ENCODE data around the gene AJAP1. TPM values are rescaled to one million over a fixed set of nuclear protein-coding genes. Genes with fewer than 3 reads are reported as not detected.

The AJAP1 gene
- polyA plus RNA-seq, 1 donor from 2014 or later, result 7.9 TPM

DNA sequence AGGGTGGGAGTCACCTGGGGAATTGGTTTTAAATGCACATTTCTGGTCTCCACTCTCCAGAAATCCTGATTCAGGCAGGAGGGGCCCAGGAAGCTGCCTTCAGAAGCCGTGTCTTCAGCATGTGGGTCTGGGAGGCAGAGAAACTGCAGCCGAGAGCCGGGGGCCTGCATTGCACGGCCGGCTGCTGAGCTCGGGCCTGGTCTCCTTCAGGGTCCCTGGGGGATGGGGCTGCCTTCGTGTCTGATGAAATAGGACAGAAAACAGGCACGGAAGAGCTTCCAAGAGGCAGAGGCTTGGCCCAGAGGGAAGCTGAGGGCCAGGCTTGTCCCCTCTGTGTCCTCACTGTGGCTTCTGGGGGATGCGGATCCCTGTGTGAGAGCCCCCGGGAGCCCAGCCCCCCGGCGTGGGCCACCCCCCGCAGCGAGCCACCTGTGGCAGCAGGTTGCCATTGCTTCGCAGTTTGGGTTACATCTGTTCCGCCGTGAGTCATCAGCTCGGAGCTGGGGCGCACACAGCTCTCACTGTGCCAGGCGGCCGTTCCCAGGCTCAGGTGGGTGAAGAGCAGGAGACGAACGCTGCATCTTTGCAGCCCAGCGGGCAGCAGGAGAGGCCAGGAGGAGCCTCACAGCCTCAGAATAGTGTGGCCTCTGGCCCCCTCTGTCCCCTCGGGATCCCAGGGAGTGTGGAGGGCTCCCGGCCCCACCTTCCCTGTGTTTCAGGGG, 72.4 kb downstream of the AJAP1 start:
- no peaks in the 10 kb centered on the region for H3K36me3 ChIP-seq (ENCODE audit: insufficient read depth, low read length)
- H3K79me2 ChIP-seq (replicated peaks; ENCODE audit: insufficient read depth, low read length), result no peaks in the 10 kb centered on the region
- H3K9me2 ChIP-seq (ENCODE audit: insufficient read depth, low read length), result no peaks in the 10 kb centered on the region
- H3K27ac ChIP-seq (ENCODE audit: low read length), result no peak overlapping the region
- H4K20me1 ChIP-seq (ENCODE audit: insufficient read depth), result no peaks in the 10 kb centered on the region
- H3K9ac ChIP-seq (ENCODE audit: low read length), result no peak overlapping the region
- TF ChIP-seq EZH2 (IDR thresholded peaks at IDR 0.05; ENCODE audit: borderline replicate concordance, insufficient read depth, low read length, poor library complexity, severe bottlenecking) (no peak), MXI1 (conservative IDR thresholded peaks at IDR 0.05; ENCODE audit: poor library complexity, severe bottlenecking) (no peak), POLR2AphosphoS5 (IDR thresholded peaks at IDR 0.05) (no peak), EP300 (conservative IDR thresholded peaks at IDR 0.05; ENCODE audit: poor library complexity, severe bottlenecking) (no peak), RAD21 (conservative IDR thresholded peaks at IDR 0.05) (no peak), TAF1 (IDR thresholded peaks at IDR 0.05; ENCODE audit: low read depth) (no peak)
- TF ChIP-seq, protein P1, sequence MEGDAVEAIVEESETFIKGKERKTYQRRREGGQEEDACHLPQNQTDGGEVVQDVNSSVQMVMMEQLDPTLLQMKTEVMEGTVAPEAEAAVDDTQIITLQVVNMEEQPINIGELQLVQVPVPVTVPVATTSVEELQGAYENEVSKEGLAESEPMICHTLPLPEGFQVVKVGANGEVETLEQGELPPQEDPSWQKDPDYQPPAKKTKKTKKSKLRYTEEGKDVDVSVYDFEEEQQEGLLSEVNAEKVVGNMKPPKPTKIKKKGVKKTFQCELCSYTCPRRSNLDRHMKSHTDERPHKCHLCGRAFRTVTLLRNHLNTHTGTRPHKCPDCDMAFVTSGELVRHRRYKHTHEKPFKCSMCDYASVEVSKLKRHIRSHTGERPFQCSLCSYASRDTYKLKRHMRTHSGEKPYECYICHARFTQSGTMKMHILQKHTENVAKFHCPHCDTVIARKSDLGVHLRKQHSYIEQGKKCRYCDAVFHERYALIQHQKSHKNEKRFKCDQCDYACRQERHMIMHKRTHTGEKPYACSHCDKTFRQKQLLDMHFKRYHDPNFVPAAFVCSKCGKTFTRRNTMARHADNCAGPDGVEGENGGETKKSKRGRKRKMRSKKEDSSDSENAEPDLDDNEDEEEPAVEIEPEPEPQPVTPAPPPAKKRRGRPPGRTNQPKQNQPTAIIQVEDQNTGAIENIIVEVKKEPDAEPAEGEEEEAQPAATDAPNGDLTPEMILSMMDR (IDR thresholded peaks at IDR 0.05; ENCODE audit: poor library complexity, severe bottlenecking), result no peak
- TF ChIP-seq, protein P2, sequence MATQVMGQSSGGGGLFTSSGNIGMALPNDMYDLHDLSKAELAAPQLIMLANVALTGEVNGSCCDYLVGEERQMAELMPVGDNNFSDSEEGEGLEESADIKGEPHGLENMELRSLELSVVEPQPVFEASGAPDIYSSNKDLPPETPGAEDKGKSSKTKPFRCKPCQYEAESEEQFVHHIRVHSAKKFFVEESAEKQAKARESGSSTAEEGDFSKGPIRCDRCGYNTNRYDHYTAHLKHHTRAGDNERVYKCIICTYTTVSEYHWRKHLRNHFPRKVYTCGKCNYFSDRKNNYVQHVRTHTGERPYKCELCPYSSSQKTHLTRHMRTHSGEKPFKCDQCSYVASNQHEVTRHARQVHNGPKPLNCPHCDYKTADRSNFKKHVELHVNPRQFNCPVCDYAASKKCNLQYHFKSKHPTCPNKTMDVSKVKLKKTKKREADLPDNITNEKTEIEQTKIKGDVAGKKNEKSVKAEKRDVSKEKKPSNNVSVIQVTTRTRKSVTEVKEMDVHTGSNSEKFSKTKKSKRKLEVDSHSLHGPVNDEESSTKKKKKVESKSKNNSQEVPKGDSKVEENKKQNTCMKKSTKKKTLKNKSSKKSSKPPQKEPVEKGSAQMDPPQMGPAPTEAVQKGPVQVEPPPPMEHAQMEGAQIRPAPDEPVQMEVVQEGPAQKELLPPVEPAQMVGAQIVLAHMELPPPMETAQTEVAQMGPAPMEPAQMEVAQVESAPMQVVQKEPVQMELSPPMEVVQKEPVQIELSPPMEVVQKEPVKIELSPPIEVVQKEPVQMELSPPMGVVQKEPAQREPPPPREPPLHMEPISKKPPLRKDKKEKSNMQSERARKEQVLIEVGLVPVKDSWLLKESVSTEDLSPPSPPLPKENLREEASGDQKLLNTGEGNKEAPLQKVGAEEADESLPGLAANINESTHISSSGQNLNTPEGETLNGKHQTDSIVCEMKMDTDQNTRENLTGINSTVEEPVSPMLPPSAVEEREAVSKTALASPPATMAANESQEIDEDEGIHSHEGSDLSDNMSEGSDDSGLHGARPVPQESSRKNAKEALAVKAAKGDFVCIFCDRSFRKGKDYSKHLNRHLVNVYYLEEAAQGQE (IDR thresholded peaks at IDR 0.05; ENCODE audit: borderline replicate concordance), result no peak
- H2AFZ ChIP-seq (ENCODE audit: low read depth, low read length), result no peak overlapping the region
- H3F3A ChIP-seq (ENCODE audit: insufficient read depth, low read length, poor library complexity, severe bottlenecking), result no peaks in the 10 kb centered on the region
- H3K27me3 ChIP-seq (ENCODE audit: insufficient read depth, low read depth, low read length), result no peaks in the 10 kb centered on the region
- no peaks in the 10 kb centered on the region for H3K9me3 ChIP-seq (ENCODE audit: low read length)
- no peak overlapping the region for H3K4me3 ChIP-seq (ENCODE audit: low read length)
- no peak overlapping the region for H3K4me2 ChIP-seq (ENCODE audit: low read length)

DNA sequence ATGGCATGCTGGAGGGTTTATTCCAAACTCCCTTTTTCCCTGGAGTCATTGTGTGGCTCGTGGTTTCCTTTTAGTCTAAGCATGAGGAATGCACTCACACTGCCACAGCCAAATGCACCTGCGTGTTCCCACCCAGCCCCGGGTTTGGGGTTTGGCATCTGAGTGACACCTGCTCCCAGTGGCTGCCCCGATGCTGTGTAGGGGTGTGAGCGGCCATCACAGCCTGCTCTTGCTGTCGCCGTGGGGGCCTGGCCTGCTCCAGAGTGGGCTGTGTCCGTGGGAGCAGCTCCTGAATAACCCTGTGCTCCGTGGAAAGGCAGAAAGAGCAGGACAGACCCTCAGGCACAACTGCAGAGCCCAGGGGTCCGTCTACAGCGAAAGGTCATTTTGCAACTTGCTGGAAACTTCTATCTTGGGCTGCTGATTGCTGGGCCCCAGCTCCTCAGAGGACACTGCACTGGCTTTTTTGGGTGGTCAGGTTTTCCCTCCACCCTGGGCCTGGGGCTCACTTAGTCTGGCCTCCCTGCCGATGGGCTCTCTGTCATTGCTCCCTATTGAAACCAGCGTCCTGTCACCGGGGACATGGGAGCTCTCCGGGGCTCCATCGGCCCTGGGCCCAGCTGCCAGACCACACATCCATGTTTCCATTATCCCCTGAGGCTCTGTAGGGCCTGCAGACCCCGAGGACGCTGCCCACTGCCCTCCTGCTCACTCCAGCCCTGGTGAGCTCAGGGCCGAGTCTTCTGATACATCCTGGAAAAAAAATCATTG, 74.1 kb downstream of the AJAP1 start:
- no peak overlapping the region for H3K4me2 ChIP-seq (ENCODE audit: low read length)
- H3K36me3 ChIP-seq (ENCODE audit: insufficient read depth, low read length), result no peaks in the 10 kb centered on the region
- no peaks in the 10 kb centered on the region for H3K9me3 ChIP-seq (ENCODE audit: low read length)
- H3K9ac ChIP-seq (ENCODE audit: low read length), result no peak overlapping the region
- no peak overlapping the region for H3K27ac ChIP-seq (ENCODE audit: low read length)
- no peaks in the 10 kb centered on the region for H3K9me2 ChIP-seq (ENCODE audit: insufficient read depth, low read length)
- no peaks in the 10 kb centered on the region for H4K20me1 ChIP-seq (ENCODE audit: insufficient read depth)
- no peak overlapping the region for H2AFZ ChIP-seq (ENCODE audit: low read depth, low read length)
- no peaks in the 10 kb centered on the region for H3K27me3 ChIP-seq (ENCODE audit: insufficient read depth, low read depth, low read length)
- H3F3A ChIP-seq (ENCODE audit: insufficient read depth, low read length, poor library complexity, severe bottlenecking), result no peaks in the 10 kb centered on the region
- no peak for TF ChIP-seq MXI1 (conservative IDR thresholded peaks at IDR 0.05; ENCODE audit: poor library complexity, severe bottlenecking)
- TF ChIP-seq EP300 (conservative IDR thresholded peaks at IDR 0.05; ENCODE audit: poor library complexity, severe bottlenecking), result no peak
- no peak for TF ChIP-seq EZH2 (IDR thresholded peaks at IDR 0.05; ENCODE audit: borderline replicate concordance, insufficient read depth, low read length, poor library complexity, severe bottlenecking)
- TF ChIP-seq RAD21 (conservative IDR thresholded peaks at IDR 0.05), result no peak
- no peak for TF ChIP-seq POLR2AphosphoS5 (IDR thresholded peaks at IDR 0.05)
- TF ChIP-seq, protein P2 (IDR thresholded peaks at IDR 0.05; ENCODE audit: borderline replicate concordance), result no peak
- no peak for TF ChIP-seq SMC3 (conservative IDR thresholded peaks at IDR 0.05; ENCODE audit: poor library complexity)
- TF ChIP-seq TAF1 (IDR thresholded peaks at IDR 0.05; ENCODE audit: low read depth), result no peak
- TF ChIP-seq, protein P1 (IDR thresholded peaks at IDR 0.05; ENCODE audit: poor library complexity, severe bottlenecking), result no peak
- H3K79me2 ChIP-seq (replicated peaks; ENCODE audit: insufficient read depth, low read length), result no peaks in the 10 kb centered on the region
- no peak overlapping the region for H3K4me3 ChIP-seq (ENCODE audit: low read length)

Data from neural cell (in vitro differentiated cells).